Measurements from ENCODE around the gene TMEM63B. TPM values are rescaled to one million over a fixed set of nuclear protein-coding genes. Genes with fewer than 3 reads are reported as not detected.
A peak's percentile ranks its signal among the peaks of the same experiment; 100 is the strongest.

The TMEM63B gene
- total and polyA plus RNA-seq, 9 of the 15 experiments (the other 6 are each of a cell fraction or from before 2014, with no cell fraction given) = 0.14 to 39.4 (median 14.4) TPM

DNA sequence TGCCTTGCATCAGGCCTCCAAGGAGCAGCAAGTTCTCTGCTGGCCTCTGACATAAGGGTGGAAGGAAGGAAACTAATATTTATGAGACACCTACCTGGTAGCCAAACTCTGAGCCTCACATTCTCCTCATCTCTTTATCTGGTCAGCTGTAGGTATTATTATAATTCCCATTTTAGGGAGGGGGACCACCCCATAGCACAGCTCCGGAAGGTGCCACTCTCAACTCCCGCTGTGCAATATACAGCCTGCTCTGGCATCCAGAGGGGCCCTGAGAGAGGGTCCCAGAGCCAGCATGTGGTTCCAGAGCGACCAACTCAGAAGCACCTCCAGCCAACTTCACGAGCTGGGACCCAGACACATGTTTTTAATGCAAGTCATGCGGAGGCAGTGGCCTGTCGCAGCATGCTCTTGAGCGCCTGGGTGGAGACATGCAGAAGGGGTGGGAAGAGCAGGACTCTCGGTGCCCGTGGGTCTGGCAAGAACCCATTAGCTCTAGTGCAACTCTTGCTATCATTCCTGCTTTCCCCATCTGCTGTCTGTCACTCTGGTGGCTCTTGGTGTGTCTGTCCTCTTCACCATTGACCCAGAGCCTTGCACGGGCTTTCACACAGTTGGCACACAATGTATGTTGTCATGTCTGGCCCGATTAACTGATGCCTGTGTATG is 74.4 kb downstream of the TMEM63B start:
- 31% methylated on average over 11 of the region's 11 CpGs for WGBS (ENCODE audit: insufficient coverage, low coverage, missing lambda C conversion rate)
- BruUV-seq (replicated peaks) = TSS peak; percentile 55
- CTCF ChIA-PET (ENCODE audit: low intra/inter-chr PET ratio) = no interaction called here
- TF ChIP-seq, protein P1, sequence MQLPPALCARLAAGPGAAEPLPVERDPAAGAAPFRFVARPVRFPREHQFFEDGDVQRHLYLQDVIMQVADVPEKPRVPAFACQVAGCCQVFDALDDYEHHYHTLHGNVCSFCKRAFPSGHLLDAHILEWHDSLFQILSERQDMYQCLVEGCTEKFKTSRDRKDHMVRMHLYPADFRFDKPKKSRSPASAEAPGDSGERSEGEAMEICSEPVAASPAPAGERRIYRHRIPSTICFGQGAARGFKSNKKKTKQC (CRISPR knock-in tag; IDR thresholded peaks at IDR 0.05) = peak; percentile 84; the same call in 1 of the 2 replicates
- TF ChIP-seq MAFG (tag; conservative IDR thresholded peaks at IDR 0.05) = peak; percentile 94
- TF ChIP-seq NFE2 (IDR thresholded peaks at IDR 0.05; ENCODE audit: low read depth) = peak; percentile 93
- TF ChIP-seq ZKSCAN8 (CRISPR knock-in tag; IDR thresholded peaks at IDR 0.05) = no peak
- TF ChIP-seq C11orf30 (IDR thresholded peaks at IDR 0.05; ENCODE audit: low read depth) = peak; percentile 89
- no peak for TF ChIP-seq ATF1 (CRISPR knock-in tag; IDR thresholded peaks at IDR 0.05)
- TF ChIP-seq ATF1 (tag; IDR thresholded peaks at IDR 0.05) = peak; percentile 25; the same call in 1 of the 2 replicates
- peak; percentile 48; the same call in 1 of the 2 replicates for TF ChIP-seq EGR1 (conservative IDR thresholded peaks at IDR 0.05)
- no peak for TF ChIP-seq HNRNPUL1 (IDR thresholded peaks at IDR 0.05; ENCODE audit: low read length)
- TF ChIP-seq BHLHE40 (IDR thresholded peaks at IDR 0.05; ENCODE audit: low read length) = peak; percentile 39; the same call in 1 of the 2 replicates
- TF ChIP-seq POLR2G (IDR thresholded peaks at IDR 0.05; ENCODE audit: low read depth, low read length) = 0 out of 2 replicates have a peak, but pooled peaks have one; percentile 41
- TF ChIP-seq, protein P2, sequence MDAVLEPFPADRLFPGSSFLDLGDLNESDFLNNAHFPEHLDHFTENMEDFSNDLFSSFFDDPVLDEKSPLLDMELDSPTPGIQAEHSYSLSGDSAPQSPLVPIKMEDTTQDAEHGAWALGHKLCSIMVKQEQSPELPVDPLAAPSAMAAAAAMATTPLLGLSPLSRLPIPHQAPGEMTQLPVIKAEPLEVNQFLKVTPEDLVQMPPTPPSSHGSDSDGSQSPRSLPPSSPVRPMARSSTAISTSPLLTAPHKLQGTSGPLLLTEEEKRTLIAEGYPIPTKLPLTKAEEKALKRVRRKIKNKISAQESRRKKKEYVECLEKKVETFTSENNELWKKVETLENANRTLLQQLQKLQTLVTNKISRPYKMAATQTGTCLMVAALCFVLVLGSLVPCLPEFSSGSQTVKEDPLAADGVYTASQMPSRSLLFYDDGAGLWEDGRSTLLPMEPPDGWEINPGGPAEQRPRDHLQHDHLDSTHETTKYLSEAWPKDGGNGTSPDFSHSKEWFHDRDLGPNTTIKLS (IDR thresholded peaks at IDR 0.05; ENCODE audit: borderline replicate concordance, low read depth) = peak; percentile 23; the same call in 1 of the 2 replicates
- TF ChIP-seq HDAC1 (IDR thresholded peaks at IDR 0.05) = peak in 1 of 2 experiments; percentile 41; a peak in 2 of 4 replicates
- peak; percentile 53; the same call in 1 of the 2 replicates for TF ChIP-seq ZNF589 (CRISPR knock-in tag; IDR thresholded peaks at IDR 0.05; ENCODE audit: low read depth)
- TF ChIP-seq, protein P3, sequence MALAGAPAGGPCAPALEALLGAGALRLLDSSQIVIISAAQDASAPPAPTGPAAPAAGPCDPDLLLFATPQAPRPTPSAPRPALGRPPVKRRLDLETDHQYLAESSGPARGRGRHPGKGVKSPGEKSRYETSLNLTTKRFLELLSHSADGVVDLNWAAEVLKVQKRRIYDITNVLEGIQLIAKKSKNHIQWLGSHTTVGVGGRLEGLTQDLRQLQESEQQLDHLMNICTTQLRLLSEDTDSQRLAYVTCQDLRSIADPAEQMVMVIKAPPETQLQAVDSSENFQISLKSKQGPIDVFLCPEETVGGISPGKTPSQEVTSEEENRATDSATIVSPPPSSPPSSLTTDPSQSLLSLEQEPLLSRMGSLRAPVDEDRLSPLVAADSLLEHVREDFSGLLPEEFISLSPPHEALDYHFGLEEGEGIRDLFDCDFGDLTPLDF (CRISPR knock-in tag; IDR thresholded peaks at IDR 0.05) = 0 out of 2 replicates have a peak, but pooled peaks have one; percentile 45
- 0 out of 2 replicates have a peak, but pooled peaks have one; percentile 14 for TF ChIP-seq NFIC (IDR thresholded peaks at IDR 0.05)
- TF ChIP-seq NFE2L1 (tag; IDR thresholded peaks at IDR 0.05; ENCODE audit: borderline replicate concordance, low read depth) = peak; percentile 36; the same call in 1 of the 2 replicates
- 0 out of 3 replicates have a peak, but pooled peaks of 1 of the 2 experiments have one; percentile 52 for TF ChIP-seq CBX3 (IDR thresholded peaks at IDR 0.05; ENCODE audit: borderline replicate concordance in 1 of 2, low read length in 2 of 2)
- no peak for TF ChIP-seq ESRRB (CRISPR knock-in tag; IDR thresholded peaks at IDR 0.05; ENCODE audit: borderline replicate concordance)

More for the DNA sequence above, 74.4 kb downstream of the TMEM63B start:
- no peaks in the 10 kb centered on the region for H3K79me2 ChIP-seq (ENCODE audit: control insufficient read depth, insufficient read depth, low read length)
- H3K9me1 ChIP-seq (ENCODE audit: control insufficient read depth, insufficient read depth, low read length) = no peaks in the 10 kb centered on the region
- no peaks in the 10 kb centered on the region for H3K9me3 ChIP-seq (replicated peaks; ENCODE audit: control insufficient read depth, insufficient read depth, low read depth, low read length)
- intact Hi-C loops (cut with micrococcal nuclease) (no loop called here), in situ Hi-C loops (cut with MboI) (no loop called here)
- peak overlapping the region; percentile 46 to 82 for H3K9ac ChIP-seq (ENCODE audit: insufficient read depth in 1 of 2, low read depth in 2 of 2, low read length in 2 of 2)
- peak overlapping the region; percentile 91 for H2AFZ ChIP-seq (ENCODE audit: low read depth, low read length)
- no peak overlapping the region for H3K4me3 ChIP-seq
- FAIRE-seq (peak; percentile 83), DNase-seq (ENCODE audit: extremely low read depth in 1 of 4, low spot score in 3 of 4) (peak; percentile 71 to 79 (median 73)), ATAC-seq (peak; percentile 78)
- POLR2A ChIA-PET = interaction anchor here (0.9 to 3.0 kb wide), 9 partner anchors 9 to 53 kb away, joined by 3 to 23 read pairs (median 6); partner anchors contain the start of gene HSP90AB1
- no peaks in the 10 kb centered on the region for H3K36me3 ChIP-seq (ENCODE audit: control insufficient read depth, insufficient read depth, low read length)
- H3K4me2 ChIP-seq (ENCODE audit: insufficient read depth, low read length) = peak overlapping the region; percentile 54
- H4K20me1 ChIP-seq (replicated peaks; ENCODE audit: control insufficient read depth, insufficient read depth, low read length) = no peaks in the 10 kb centered on the region
- H3K4me1 ChIP-seq (replicated peaks in 1 of 2; ENCODE audit: control insufficient read depth in 2 of 2, insufficient read depth in 2 of 2, low read length in 2 of 2) = peaks cover 28 to 45% of the 10 kb centered on the region in 2 experiments
- H3K27me3 ChIP-seq (ENCODE audit: control insufficient read depth in 2 of 2, insufficient read depth in 2 of 2, low read length in 2 of 2) = no peaks in the 10 kb centered on the region
- peak overlapping the region; percentile 53; the same call in 2 of the 3 replicates for H3K27ac ChIP-seq (ENCODE audit: extremely low read depth, low read depth, low read length)
